ENCODE data around the gene GALK1.
"Not testable (repeated sequence)": the region's sequence is repeated elsewhere in the genome, so short reads cannot be mapped to it uniquely, and the experiment has no call there.

Gene GALK1

DNA sequence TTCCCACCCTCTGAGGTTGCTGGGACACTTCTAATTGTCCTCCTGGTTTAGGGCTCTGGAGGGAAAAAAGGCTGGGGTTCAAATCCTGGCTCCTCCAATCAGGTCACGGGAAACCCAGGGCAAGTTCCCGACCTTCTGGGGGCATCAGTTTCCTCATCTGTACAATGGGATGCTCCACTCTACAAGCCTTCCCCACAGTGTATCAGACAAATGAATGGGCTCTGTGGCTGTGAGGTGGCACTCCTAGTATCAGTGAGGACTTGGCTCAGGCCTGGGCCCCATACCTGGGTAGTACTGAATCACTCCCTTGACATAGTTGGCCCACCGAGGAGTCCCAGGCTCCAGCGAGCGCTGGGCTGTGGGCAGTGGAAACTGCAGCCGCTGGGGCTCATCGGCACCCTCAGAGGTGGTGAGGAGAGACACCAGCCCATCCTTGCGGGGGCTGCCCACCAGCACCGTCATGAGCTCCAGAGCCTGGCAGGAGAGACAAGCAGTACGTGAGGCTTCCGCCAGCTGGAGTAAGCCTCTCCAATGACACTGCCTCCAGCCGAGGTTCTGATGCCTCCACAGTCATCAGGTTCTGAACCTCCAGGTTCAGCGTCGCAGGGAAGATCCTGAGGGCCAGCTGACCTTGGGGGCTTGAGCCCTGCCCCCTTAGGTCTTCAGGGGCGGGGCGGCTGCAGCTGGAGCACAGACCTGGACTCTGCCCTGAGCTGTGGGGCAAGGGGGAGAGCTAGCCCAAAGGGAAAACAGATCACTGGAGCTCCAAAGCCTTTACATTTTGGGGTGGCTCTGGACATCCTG, 1.2 kb downstream of the GALK1 start:
- no peak for DNase-seq

GRCh38 chr17:75763269-75763607, 1.8 kb downstream of the GALK1 start:
- no peak for DNase-seq

DNA sequence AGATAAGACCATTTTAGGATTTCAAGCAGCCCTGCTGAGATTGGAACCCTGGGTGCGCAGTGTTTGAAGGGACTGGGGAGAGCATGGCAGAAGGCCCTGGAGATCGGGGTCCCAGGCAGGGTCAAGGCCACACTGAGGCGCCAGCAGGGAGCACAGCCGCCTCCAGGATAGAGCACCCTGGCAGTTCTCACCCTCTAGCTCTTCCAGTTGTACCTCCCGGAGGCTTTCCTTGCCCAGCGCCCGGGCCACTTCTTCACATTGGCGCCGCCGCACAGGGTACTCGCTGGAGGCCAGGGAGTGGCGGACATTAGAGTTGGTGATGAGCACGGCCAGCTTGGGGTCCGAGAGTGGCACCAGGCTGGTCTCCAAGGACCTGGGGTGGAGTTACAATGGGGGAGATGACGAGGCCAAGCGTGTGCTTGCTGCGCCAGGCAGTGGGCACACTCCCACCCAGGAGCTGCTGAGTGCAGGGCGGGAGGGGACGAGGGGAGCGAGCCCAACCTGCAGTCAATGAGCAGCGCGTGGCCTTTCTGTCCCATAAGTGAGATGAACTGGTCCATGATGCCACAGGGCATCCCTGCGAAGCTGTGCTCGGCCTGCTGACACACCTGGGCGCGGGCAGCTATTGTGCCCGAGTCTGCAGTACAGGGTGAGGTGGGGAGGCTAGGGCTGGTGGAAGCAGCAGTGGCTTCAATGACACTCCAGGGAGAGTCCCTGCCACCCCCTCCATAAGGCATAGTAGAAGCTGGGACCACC, 2.3 kb downstream of the GALK1 start:
- no peak for DNase-seq

GRCh38 chr17:75759978-75760640, 4.9 kb downstream of the GALK1 start:
- DNase-seq: not testable (repeated sequence)

DNA sequence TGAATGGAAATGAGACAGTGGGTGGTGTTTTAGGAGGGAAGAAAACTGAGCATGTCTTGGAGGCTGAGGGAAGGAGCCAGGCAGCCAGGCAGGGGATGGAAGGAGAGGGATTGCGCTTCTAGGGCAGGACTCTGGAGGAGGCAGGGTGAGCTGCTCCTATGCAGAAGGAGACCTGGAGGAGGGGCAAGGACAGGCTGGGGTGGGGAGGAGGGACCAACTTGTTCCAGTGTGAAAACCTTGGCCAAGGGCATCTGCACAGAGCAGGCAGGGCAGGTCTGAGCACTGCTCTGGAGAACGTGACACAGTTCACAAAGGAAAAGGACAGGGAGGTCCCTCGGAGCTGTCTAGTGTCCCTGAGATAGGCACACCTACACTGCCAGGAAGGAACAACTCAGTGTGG, 5.5 kb downstream of the GALK1 start:
- no peak for DNase-seq

GRCh38 chr17:75758131-75758905, 6.7 kb downstream of the GALK1 start:
- no peak for DNase-seq

GRCh38 chr17:75757086-75757681, 7.8 kb downstream of the GALK1 start:
- DNase-seq: no peak

DNA sequence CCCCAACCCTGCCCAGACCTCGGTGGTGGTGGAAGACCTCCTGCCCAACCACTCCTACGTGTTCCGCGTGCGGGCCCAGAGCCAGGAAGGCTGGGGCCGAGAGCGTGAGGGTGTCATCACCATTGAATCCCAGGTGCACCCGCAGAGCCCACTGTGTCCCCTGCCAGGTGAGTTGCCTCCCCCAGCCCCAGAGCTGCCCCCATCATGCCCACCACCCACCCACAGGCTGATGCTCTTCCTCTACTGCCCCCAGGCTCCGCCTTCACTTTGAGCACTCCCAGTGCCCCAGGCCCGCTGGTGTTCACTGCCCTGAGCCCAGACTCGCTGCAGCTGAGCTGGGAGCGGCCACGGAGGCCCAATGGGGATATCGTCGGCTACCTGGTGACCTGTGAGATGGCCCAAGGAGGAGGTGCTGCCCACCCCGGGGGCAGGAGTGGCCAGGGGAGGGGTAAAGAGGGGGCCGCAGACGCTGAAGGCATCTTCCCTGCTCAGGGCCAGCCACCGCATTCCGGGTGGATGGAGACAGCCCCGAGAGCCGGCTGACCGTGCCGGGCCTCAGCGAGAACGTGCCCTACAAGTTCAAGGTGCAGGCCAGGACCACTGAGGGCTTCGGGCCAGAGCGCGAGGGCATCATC, 8.4 kb downstream of the GALK1 start:
- no peak for DNase-seq

- no peak for DNase-seq
These were observed 9.0 kb downstream of the GALK1 start for GRCh38 chr17:75755990-75756389.

DNA sequence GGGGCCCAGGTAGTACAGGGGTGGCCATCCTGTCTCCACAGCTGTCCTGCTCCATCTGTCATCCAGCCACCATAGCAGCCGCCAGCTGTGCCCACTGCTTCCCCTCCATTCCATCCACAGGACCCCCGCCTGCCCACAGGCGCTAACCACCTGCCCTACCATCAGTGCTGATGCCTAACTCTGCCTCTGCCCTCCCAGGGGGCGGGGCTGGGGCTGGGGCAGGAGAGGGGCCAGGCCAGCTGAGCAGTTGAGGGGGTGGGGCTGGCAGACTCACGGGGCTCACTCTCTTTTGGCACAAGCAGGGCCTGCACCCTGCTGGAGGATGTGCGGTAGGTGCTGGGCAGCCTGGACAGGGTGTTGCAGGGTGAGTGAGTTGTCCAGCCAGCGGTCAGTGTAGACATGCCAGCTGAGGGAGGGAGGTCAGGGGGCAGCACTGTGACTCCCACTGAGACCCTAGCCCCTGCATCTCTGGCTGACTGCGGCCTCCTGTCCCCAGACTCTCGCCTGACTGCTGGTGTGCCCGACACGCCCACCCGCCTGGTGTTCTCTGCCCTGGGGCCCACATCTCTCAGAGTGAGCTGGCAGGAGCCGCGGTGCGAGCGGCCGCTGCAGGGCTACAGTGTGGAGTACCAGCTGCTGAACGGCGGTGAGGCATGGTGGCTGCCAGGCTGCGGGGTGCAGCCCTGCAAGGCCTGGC, 9.6 kb downstream of the GALK1 start:
- DNase-seq: no peak

DNA sequence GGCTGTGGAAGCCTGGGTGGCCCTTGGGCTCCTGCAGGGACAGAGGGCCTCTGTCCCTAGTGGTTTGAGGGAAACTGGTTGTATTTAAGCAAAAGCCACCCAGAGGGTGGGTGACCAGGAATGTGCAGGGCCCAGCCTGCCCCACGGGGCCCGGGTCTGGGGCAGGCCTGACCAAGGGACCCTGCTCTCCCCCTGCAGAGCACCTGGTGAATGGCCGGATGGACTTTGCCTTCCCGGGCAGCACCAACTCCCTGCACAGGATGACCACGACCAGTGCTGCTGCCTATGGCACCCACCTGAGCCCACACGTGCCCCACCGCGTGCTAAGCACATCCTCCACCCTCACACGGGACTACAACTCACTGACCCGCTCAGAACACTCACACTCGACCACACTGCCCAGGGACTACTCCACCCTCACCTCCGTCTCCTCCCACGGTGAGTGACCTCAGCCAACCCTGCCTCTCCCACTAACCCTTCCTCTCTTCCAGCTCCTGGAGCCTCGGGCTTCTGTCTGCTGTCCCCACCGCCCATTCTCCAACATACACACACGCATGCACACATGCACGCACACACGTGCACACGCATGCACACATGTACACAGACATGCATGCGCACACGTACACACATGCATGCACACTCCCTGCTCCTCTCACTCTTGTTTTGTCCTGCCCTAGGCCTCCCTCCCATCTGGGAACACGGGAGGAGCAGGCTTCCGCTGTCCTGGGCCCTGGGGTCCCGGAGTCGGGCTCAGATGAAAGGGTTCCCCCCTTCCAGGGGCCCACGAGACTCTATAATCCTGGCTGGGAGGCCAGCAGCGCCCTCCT, 10.4 kb downstream of the GALK1 start:
- DNase-seq: no peak

DNA sequence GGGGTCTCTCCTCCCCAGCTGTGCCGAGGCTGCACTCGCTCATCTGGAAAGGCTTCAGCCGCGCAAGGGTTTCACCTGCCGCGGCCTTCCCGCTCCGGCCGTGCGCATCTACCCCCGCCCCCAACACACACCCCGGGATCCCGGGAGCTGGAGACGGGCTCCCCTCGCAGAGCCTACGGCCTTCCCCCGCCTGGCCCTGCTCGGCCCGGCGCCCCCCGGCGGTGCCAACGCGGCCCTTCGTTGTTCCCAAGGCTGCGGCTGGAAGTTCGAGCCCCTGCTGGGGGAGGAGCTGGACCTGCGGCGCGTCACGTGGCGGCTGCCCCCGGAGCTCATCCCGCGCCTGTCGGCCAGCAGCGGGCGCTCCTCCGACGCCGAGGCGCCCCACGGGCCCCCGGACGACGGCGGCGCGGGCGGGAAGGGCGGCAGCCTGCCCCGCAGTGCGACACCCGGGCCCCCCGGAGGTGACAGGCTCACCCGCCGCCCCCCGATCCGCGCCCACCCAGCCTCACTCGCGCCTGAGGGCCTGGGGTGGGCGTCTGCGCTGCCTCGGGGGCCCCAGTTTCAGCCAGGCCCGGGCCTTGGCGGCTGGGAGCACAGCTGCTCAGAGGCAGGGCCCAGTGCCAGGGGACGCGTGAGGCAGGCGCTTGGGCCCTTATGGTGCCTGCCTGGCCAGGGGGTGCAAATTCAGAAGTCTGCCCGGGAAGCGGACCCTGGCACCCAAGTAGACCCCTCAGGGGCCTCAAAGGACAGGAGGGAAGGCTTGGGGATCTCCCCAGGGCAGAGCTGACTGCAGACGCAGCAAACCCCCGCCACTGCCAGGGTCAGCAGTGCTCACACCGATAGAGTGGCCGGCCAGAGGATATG, 11.2 kb downstream of the GALK1 start:
- DNase-seq: no peak

DNA sequence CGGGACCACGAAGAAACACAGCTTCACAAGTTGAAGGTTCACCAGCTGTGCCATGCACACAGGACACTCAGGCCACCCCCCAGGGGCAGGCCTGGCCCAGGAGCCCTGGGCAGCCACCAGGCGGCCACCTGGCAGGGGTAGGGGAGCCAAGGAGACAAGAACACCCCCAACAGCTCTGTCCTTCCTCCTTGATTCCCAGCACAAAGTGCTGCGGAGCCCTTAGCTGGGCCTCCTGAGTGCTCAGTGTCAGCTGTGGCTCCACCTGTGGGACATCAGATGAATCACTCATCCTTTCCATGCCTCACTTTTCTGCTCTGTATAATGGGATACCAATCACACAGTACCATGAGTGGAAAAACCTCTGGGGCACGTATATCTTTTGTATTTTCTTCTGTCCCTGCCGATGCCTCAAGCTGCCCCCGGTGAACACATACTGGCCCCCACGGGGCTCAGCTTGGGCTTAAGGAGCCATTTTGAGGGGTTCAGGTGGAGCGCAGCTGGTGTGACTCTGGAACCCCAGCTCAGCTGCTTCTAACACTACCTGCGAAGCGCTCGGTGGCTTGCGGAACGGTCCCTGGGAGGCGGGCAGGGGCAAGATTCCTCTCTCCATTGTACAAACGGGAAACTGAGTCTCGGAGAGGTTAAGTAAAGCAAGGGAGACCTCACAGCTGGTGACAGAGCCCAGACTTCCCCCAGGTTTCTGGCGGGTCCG, 12.0 kb downstream of the GALK1 start:
- no peak for DNase-seq

- DNase-seq: no peak
These were observed 12.6 kb downstream of the GALK1 start for GRCh38 chr17:75752405-75752709.

- no peak for DNase-seq
These were observed 13.2 kb downstream of the GALK1 start for GRCh38 chr17:75751676-75752404.

DNA sequence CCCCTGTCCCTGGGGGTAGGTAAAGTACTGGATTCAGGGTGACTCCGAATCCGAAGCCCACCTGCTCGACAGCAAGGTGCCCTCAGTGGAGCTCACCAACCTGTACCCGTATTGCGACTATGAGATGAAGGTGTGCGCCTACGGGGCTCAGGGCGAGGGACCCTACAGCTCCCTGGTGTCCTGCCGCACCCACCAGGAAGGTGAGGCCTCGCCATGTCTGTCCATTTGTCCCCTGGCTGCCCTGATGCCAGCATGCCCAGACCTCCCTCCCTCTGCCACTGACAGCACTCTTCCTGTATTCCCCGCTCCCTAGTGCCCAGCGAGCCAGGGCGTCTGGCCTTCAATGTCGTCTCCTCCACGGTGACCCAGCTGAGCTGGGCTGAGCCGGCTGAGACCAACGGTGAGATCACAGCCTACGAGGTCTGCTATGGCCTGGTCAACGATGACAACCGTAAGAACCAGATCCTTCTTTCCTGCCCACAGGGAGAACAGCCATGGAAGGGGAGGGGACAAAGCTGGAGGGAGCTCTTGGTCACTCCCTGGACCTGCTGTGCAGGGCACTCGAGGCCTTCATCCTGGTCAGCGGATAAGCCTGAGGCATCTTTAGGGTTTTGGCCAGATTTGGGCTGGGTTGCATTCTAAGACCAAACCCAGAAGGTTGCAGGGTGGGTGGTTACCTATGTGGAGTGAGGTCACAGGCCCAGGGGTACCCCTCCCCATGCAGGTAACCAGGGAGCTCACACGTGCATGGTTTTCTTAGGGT, 14.2 kb downstream of the GALK1 start:
- no peak for DNase-seq

DNA sequence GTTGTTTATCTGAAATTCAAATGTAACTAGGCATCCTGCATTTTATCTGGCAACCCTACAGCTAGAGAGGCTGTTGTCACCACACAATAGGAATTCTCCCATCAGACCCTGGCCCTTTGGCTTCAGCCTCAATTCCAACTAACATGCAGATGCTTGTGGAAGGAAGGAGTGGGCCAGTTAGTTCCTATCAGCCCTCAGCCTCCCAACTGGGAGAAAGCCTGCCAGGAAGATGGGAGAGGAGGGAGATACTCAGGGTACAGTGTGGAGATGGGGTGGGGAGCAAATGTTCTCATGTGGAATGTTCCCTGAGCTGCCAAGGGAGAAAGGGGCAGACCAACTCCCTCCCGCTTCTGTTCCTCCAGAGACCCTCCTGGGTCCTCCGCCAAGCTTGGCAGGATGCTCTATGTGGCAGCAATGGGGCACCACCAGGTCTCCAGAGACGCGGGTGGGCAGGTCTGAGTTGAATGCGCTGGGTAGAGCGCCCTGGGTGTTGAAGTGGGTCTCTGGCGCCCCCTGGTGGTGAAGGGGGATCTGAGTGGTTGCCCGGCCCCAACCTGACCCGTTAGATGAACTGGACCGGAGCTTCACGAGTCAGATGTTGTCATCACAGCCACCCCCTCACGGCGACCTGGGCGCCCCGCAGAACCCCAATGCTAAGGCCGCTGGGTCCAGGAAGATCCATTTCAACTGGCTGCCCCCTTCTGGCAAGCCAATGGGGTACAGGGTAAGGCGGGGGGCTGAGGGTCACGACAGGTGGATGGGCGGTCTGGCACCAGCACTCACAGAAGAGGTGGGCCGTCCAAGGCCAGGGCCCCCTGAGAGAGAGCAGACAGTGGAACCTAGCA, 15.2 kb downstream of the GALK1 start:
- DNase-seq: peak; percentile 10
